Liver (tissue), 9 donors: Measurements from ENCODE around the gene CFAP221. TPM values are rescaled to one million over a fixed set of nuclear protein-coding genes. Genes with fewer than 3 reads are reported as not detected.
A peak's percentile ranks its signal among the peaks of the same experiment; 100 is the strongest.

Experiments
- DNase-seq: peaks from one replicate; pipeline ENCODE4 v3.0.0-alpha.2; 2017; ENCODE audit warnings: low spot score
- H3K27ac ChIP-seq, 2 donors: one replicate each; pipeline ENCODE4 v1.7.0; 2013; ENCODE audit warnings: inconsistent platforms in 2 of 2, low read length in 2 of 2, control low read depth in 1 of 2, low read depth in 1 of 2, mild to moderate bottlenecking in 1 of 2
- H3K27me3 ChIP-seq, 4 donors: one replicate each; pipeline versions ENCODE4 v1.6.1 to v1.7.0; 2013; ENCODE audit warnings: low read length in 3 of 4, inconsistent platforms in 1 of 4, mild to moderate bottlenecking in 1 of 4, moderate library complexity in 1 of 4; ENCODE audit not compliant: control insufficient read depth in 4 of 4, insufficient read depth in 4 of 4
- H3K36me3 ChIP-seq, 4 donors: one replicate each; pipeline versions ENCODE4 v1.6.1 to v1.7.0; 2013; ENCODE audit warnings: low read length in 3 of 4, mild to moderate bottlenecking in 3 of 4, low read depth in 1 of 4, moderate library complexity in 1 of 4; ENCODE audit not compliant: control insufficient read depth in 4 of 4, insufficient read depth in 3 of 4
- H3K4me1 ChIP-seq, 4 donors: one replicate each; pipeline versions ENCODE4 v1.6.1 to v1.7.0; 2013; ENCODE audit warnings: low read length in 3 of 4, mild to moderate bottlenecking in 3 of 4, moderate library complexity in 1 of 4; ENCODE audit not compliant: control insufficient read depth in 4 of 4, insufficient read depth in 4 of 4
- H3K4me3 ChIP-seq, 3 donors: one replicate each; pipeline versions ENCODE4 v1.6.1 to v1.7.0; 2013; ENCODE audit warnings: low read length in 3 of 3, control low read depth in 1 of 3, low read depth in 1 of 3, mild to moderate bottlenecking in 1 of 3
- H3K9ac ChIP-seq, 2 donors: one replicate each; pipeline ENCODE4 v1.7.0; 2013; ENCODE audit warnings: low read length in 2 of 2, mild to moderate bottlenecking in 2 of 2, moderate library complexity in 2 of 2, control low read depth in 1 of 2, low read depth in 1 of 2
- H3K9me3 ChIP-seq, 4 donors: one replicate each; pipeline versions ENCODE4 v1.6.1 to v1.7.0; 2013; ENCODE audit warnings: low read length in 3 of 4; ENCODE audit not compliant: control insufficient read depth in 4 of 4
- EGR1 ChIP-seq, 2 donors: IDR thresholded peaks; 2 replicates each; pipeline ENCODE4 v1.6.1; 2016 to 2018; ENCODE audit warnings: antibody characterized with exemption in 2 of 2, low read depth in 2 of 2
- FOXA1 ChIP-seq: IDR thresholded peaks from 2 replicates; pipeline ENCODE4 v1.6.1; 2016; ENCODE audit warnings: antibody characterized with exemption
- FOXA2 ChIP-seq: IDR thresholded peaks from 2 replicates; pipeline ENCODE4 v1.6.1; 2016; ENCODE audit warnings: antibody characterized with exemption
- GABPA ChIP-seq, 2 donors: IDR thresholded peaks in 1 of 2; conservative IDR thresholded peaks in 1 of 2; 2 replicates each; pipeline ENCODE4 v1.6.1; 2016; ENCODE audit warnings: antibody characterized with exemption in 2 of 2, mild to moderate bottlenecking in 1 of 2, moderate library complexity in 1 of 2
- HNF4A ChIP-seq, 2 donors: conservative IDR thresholded peaks; 2 replicates each; pipeline ENCODE4 v1.6.1; 2016; ENCODE audit warnings: antibody characterized with exemption in 2 of 2, mild to moderate bottlenecking in 2 of 2
- HNF4G ChIP-seq: IDR thresholded peaks from 2 replicates; pipeline ENCODE4 v1.6.1; 2016; ENCODE audit warnings: antibody characterized with exemption
- JUND ChIP-seq, 2 donors: IDR thresholded peaks; 2 replicates each; pipeline ENCODE4 v1.6.1; 2016; ENCODE audit warnings: antibody characterized with exemption in 2 of 2
- NR2F2 ChIP-seq: IDR thresholded peaks from 2 replicates; pipeline ENCODE4 v1.6.1; 2016; ENCODE audit warnings: antibody characterized with exemption
- RAD21 ChIP-seq, 2 donors: IDR thresholded peaks; 2 replicates each; pipeline ENCODE4 v1.6.1; 2016; ENCODE audit warnings: antibody characterized with exemption in 2 of 2, mild to moderate bottlenecking in 2 of 2
- REST ChIP-seq: IDR thresholded peaks from 2 replicates; pipeline ENCODE4 v1.6.1; 2016; ENCODE audit warnings: antibody characterized with exemption, mild to moderate bottlenecking
- RXRA ChIP-seq, 2 donors: IDR thresholded peaks; 2 replicates each; pipeline ENCODE4 v1.6.1; 2017 to 2018; ENCODE audit warnings: antibody characterized with exemption in 2 of 2, mild to moderate bottlenecking in 1 of 2
- SP1 ChIP-seq: IDR thresholded peaks from 2 replicates; pipeline ENCODE4 v1.6.1; 2018; ENCODE audit warnings: antibody characterized with exemption, mild to moderate bottlenecking
- TAF1 ChIP-seq: conservative IDR thresholded peaks from 2 replicates; pipeline ENCODE4 v1.6.1; 2016; ENCODE audit warnings: antibody characterized with exemption, mild to moderate bottlenecking
- YY1 ChIP-seq: IDR thresholded peaks from 2 replicates; pipeline ENCODE4 v1.6.1; 2016; ENCODE audit warnings: antibody characterized with exemption, mild to moderate bottlenecking
- WGBS: extraction: QIAGEN DNeasy Blood & Tissue Kit; methylation state at CpG from one replicate; pipeline ENCODE4 v1.1.7; 2013; 5-methylcytosine and 5-hydroxymethylcytosine counted together
- polyA plus RNA-seq, 2 donors: library from polyadenylated mRNA; stranded (reverse) in 1 of 2; unstranded in 1 of 2; fragments of 200-250 nt in 1 of 2; fragments of >200 nt in 1 of 2; fragmentation: Nextera tagmentation in 1 of 2; extraction: Ambion mirVana in 1 of 2; gene quantifications; one replicate each; pipeline versions ENCODE4 v1.2.1 to v1.2.3, GENCODE V29; 2013 to 2015
- total RNA-seq, 2 donors: library from RNA; depleted of rRNA; stranded (reverse); fragments of >200 nt; gene quantifications; one replicate each; pipeline ENCODE4 v1.2.3, GENCODE V29; 2014
- TF ChIP-seq, protein P1 (sequence below): IDR thresholded peaks from 2 replicates; pipeline ENCODE4 v1.6.1; 2016; ENCODE audit warnings: antibody characterized with exemption
- TF ChIP-seq, protein P2 (sequence below): fragments of 150-350 bp; IDR thresholded peaks from 2 replicates; pipeline ENCODE4 v1.5.1; 2017; ENCODE audit warnings: improper control_type of control experiment, low read depth, low read length; ENCODE audit not compliant: missing input control
- TF ChIP-seq, protein P3 (sequence below): IDR thresholded peaks from 2 replicates; pipeline ENCODE4 v1.6.1; 2016; ENCODE audit warnings: antibody characterized with exemption
- TF ChIP-seq, protein P4 (sequence below): IDR thresholded peaks from 2 replicates; pipeline ENCODE4 v1.6.1; 2016; ENCODE audit warnings: antibody characterized with exemption
- donor health status: healthy.
- donor health status: healthy.
- donor health status: healthy.
- donor health status: healthy.
- donor health status: healthy.

CFAP221 gene
- total and polyA plus RNA-seq, 4 donors = 0.23 to 3.1 (median 1.2) TPM

- H3K27ac ChIP-seq = no peak overlapping the region
- H3K27me3 ChIP-seq = no peaks in the 10 kb centered on the region
- WGBS = 59% methylated on average over 7 of the region's 7 CpGs
- H3K9ac ChIP-seq = no peak overlapping the region
- no peak overlapping the region for H3K4me3 ChIP-seq
- no peaks in the 10 kb centered on the region for H3K36me3 ChIP-seq
- TF ChIP-seq NR2F2 = no peak
- TF ChIP-seq, protein P1, sequence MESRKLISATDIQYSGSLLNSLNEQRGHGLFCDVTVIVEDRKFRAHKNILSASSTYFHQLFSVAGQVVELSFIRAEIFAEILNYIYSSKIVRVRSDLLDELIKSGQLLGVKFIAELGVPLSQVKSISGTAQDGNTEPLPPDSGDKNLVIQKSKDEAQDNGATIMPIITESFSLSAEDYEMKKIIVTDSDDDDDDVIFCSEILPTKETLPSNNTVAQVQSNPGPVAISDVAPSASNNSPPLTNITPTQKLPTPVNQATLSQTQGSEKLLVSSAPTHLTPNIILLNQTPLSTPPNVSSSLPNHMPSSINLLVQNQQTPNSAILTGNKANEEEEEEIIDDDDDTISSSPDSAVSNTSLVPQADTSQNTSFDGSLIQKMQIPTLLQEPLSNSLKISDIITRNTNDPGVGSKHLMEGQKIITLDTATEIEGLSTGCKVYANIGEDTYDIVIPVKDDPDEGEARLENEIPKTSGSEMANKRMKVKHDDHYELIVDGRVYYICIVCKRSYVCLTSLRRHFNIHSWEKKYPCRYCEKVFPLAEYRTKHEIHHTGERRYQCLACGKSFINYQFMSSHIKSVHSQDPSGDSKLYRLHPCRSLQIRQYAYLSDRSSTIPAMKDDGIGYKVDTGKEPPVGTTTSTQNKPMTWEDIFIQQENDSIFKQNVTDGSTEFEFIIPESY = peak; percentile 57
- no peak for TF ChIP-seq HNF4G
- TF ChIP-seq, protein P2, sequence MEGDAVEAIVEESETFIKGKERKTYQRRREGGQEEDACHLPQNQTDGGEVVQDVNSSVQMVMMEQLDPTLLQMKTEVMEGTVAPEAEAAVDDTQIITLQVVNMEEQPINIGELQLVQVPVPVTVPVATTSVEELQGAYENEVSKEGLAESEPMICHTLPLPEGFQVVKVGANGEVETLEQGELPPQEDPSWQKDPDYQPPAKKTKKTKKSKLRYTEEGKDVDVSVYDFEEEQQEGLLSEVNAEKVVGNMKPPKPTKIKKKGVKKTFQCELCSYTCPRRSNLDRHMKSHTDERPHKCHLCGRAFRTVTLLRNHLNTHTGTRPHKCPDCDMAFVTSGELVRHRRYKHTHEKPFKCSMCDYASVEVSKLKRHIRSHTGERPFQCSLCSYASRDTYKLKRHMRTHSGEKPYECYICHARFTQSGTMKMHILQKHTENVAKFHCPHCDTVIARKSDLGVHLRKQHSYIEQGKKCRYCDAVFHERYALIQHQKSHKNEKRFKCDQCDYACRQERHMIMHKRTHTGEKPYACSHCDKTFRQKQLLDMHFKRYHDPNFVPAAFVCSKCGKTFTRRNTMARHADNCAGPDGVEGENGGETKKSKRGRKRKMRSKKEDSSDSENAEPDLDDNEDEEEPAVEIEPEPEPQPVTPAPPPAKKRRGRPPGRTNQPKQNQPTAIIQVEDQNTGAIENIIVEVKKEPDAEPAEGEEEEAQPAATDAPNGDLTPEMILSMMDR = no peak
- TF ChIP-seq SP1 = peak; percentile 76
- TF ChIP-seq JUND (IDR thresholded peaks at IDR 0.05) = peak; percentile 74 to 81
- TF ChIP-seq TAF1 = no peak
- TF ChIP-seq REST = peak; percentile 49
- TF ChIP-seq RAD21 (IDR thresholded peaks at IDR 0.05) = peak; percentile 29
- TF ChIP-seq, protein P3, sequence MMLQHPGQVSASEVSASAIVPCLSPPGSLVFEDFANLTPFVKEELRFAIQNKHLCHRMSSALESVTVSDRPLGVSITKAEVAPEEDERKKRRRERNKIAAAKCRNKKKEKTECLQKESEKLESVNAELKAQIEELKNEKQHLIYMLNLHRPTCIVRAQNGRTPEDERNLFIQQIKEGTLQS = peak; percentile 71
- TF ChIP-seq, protein P4, sequence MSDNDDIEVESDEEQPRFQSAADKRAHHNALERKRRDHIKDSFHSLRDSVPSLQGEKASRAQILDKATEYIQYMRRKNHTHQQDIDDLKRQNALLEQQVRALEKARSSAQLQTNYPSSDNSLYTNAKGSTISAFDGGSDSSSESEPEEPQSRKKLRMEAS = peak; percentile 48
- peak; percentile 69 for TF ChIP-seq FOXA2
- TF ChIP-seq RXRA (IDR thresholded peaks at IDR 0.05) = peak; percentile 61 to 78
- TF ChIP-seq YY1 = peak; percentile 57
- TF ChIP-seq GABPA (IDR thresholded peaks at IDR 0.05 in 1 of 2, conservative IDR thresholded peaks at IDR 0.05 in 1 of 2) = peak in 1 of 2 donors; percentile 37
- peak; percentile 45 for TF ChIP-seq FOXA1
- TF ChIP-seq EGR1 (IDR thresholded peaks at IDR 0.05; ENCODE audit: low read depth in 2 of 2) = peak in 1 of 2 donors; percentile 78
- peak; percentile 62 to 67 for TF ChIP-seq HNF4A (conservative IDR thresholded peaks at IDR 0.05)
- H3K9me3 ChIP-seq = no peaks in the 10 kb centered on the region
- H3K4me1 ChIP-seq = peaks cover 0 to 9% (median 4%) of the 10 kb centered on the region in 4 donors
- DNase-seq = no peak
Observed at GRCh38 chr2:119553687-119554344, 9.6 kb downstream of the CFAP221 start.
